Testis (tissue), 2 donors: ENCODE measurements around the gene DLEC1.

ENCODE experiments used
- POLR2A ChIP-seq: fragments of 450-650 bp; IDR thresholded peaks from one replicate; pipeline ENCODE4 v1.6.1; 2017; ENCODE audit warnings: antibody characterized with exemption, mild to moderate bottlenecking, moderate library complexity
- TF ChIP-seq, protein P1 (sequence below), 3 experiments: fragments of 450-650 bp in 2 of 3; fragments of 200-600 bp in 1 of 3; sonication (generic) in 1 of 3; IDR thresholded peaks; one replicate each; pipeline ENCODE4 v1.5.1; 2016 to 2019; ENCODE audit warnings: antibody characterized with exemption in 3 of 3, mild to moderate bottlenecking in 2 of 3, moderate library complexity in 1 of 3

- TF ChIP-seq, protein P1, sequence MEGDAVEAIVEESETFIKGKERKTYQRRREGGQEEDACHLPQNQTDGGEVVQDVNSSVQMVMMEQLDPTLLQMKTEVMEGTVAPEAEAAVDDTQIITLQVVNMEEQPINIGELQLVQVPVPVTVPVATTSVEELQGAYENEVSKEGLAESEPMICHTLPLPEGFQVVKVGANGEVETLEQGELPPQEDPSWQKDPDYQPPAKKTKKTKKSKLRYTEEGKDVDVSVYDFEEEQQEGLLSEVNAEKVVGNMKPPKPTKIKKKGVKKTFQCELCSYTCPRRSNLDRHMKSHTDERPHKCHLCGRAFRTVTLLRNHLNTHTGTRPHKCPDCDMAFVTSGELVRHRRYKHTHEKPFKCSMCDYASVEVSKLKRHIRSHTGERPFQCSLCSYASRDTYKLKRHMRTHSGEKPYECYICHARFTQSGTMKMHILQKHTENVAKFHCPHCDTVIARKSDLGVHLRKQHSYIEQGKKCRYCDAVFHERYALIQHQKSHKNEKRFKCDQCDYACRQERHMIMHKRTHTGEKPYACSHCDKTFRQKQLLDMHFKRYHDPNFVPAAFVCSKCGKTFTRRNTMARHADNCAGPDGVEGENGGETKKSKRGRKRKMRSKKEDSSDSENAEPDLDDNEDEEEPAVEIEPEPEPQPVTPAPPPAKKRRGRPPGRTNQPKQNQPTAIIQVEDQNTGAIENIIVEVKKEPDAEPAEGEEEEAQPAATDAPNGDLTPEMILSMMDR (IDR thresholded peaks at IDR 0.05): no peak
- no peak for TF ChIP-seq POLR2A
Observed at GRCh38 chr3:38047896-38048295, 8.9 kb downstream of the DLEC1 start.
